HCT116 (cell line): ENCODE results near the gene ZNF189. TPM values are rescaled to one million over a fixed set of nuclear protein-coding genes. Genes with fewer than 3 reads are reported as not detected.

Source experiments
- ATAC-seq: fragments of 200-7000 bp; cut with Tn5 transposase; 2 replicates; pipeline ENCODE4 v1.9.1; 2020; ENCODE audit warnings: mild to moderate bottlenecking, moderate library complexity
- BruUV-seq: library from RNA; stranded (reverse); fragments of 400-500 nt; replicated peaks from 2 replicates; lab custom pipeline; 2021; lab: Mats Ljungman, UMichigan
- CTCF ChIA-PET: fragments of 300-600 bp; sonication (Branson Sonifier 250); formaldehyde crosslinking; loops from one replicate; lab custom pipeline; 2021; ENCODE audit warnings: antibody characterized with exemption; lab: Charles Lee
- POLR2A ChIA-PET: fragments of 300-600, 350-600 bp; sonication (Branson Sonifier 250); formaldehyde crosslinking; loops from one replicate; lab custom pipeline; 2021; ENCODE audit warnings: antibody characterized with exemption; lab: Charles Lee
- RAD21 ChIA-PET, 2 experiments: fragments of 300-600 bp; sonication (Branson Sonifier 250); formaldehyde crosslinking; loops; one replicate each; lab custom pipeline; 2023; ENCODE audit warnings: low total read pairs in 2 of 2; ENCODE audit not compliant: uncharacterized antibody in 2 of 2, unreplicated experiment in 2 of 2, low non-redundant PET in 1 of 2; lab: Charles Lee
- DNase-seq: peaks from one replicate; pipeline ENCODE4 v3.0.0-alpha.2; 2010; ENCODE audit warnings: low read depth, low spot score
- H2AFZ ChIP-seq: fragments of 200-600 bp; shearing (Covaris generic), sonication (generic); 2 replicates; pipeline ENCODE4 v1.6.1; 2017; ENCODE audit warnings: low read depth, mixed run types, mixed read lengths, antibody characterized with exemption, low read length; ENCODE audit not compliant: poor library complexity, severe bottlenecking
- H3K27ac ChIP-seq: 2 replicates; pipeline ENCODE4 v1.5.1; 2012; ENCODE audit warnings: low read depth, low read length
- H3K27me3 ChIP-seq: fragments of 200-600 bp; sonication (generic); 2 replicates; pipeline ENCODE4 v1.6.1; 2016; ENCODE audit warnings: mixed run types, low read length, mixed read lengths; ENCODE audit not compliant: insufficient read depth
- H3K36me3 ChIP-seq, 2 experiments: fragments of 200-500 bp in 1 of 2; fragments of 200-600 bp in 1 of 2; sonication (Bioruptor generic) in 1 of 2; sonication (generic) in 1 of 2; 2 replicates each; pipeline versions ENCODE4 v1.5.1 to v1.6.1; 2014 to 2016; ENCODE audit warnings: low read length in 2 of 2, inconsistent platforms in 1 of 2, mixed read lengths in 1 of 2, mixed run types in 1 of 2; ENCODE audit not compliant: insufficient read depth in 2 of 2, control insufficient read depth in 1 of 2
- H3K4me1 ChIP-seq, 2 experiments: fragments of 200-600 bp in 1 of 2; sonication (generic) in 1 of 2; 2 replicates each; pipeline versions ENCODE4 v1.5.1 to v1.6.1; 2012 to 2017; ENCODE audit warnings: low read length in 2 of 2, inconsistent platforms in 1 of 2, mild to moderate bottlenecking in 1 of 2, mixed read lengths in 1 of 2, mixed run types in 1 of 2, moderate library complexity in 1 of 2; ENCODE audit not compliant: insufficient read depth in 2 of 2, control insufficient read depth in 1 of 2
- H3K4me2 ChIP-seq: fragments of 200-600 bp; sonication (generic); 2 replicates; pipeline ENCODE4 v1.6.1; 2017; ENCODE audit warnings: mixed run types, low read length, mixed read lengths
- H3K4me3 ChIP-seq, 2 experiments: fragments of 200-600 bp in 1 of 2; sonication (generic) in 1 of 2; replicated peaks in 1 of 2; 2 replicates each; pipeline ENCODE4 v1.5.1; 2011 to 2016; ENCODE audit warnings: low read length in 2 of 2, control low read depth in 1 of 2, low read depth in 1 of 2, mild to moderate bottlenecking in 1 of 2, mixed read lengths in 1 of 2, mixed run types in 1 of 2
- H3K79me2 ChIP-seq: fragments of 200-600 bp; sonication (generic); 2 replicates; pipeline ENCODE4 v1.6.1; 2017; ENCODE audit warnings: mild to moderate bottlenecking, mixed run types, low read length, moderate library complexity, mixed read lengths; ENCODE audit not compliant: insufficient read depth
- H3K9ac ChIP-seq: fragments of 200-600 bp; sonication (generic); 2 replicates; pipeline ENCODE4 v1.6.1; 2016; ENCODE audit warnings: low read length, mixed read lengths
- H3K9me2 ChIP-seq: fragments of 200-600 bp; sonication (generic), shearing (Covaris generic); 2 replicates; pipeline ENCODE4 v1.6.1; 2017; ENCODE audit warnings: mixed run types, mild to moderate bottlenecking, moderate library complexity; ENCODE audit not compliant: insufficient read depth
- H3K9me3 ChIP-seq, 2 experiments: fragments of 200-500 bp in 1 of 2; fragments of 200-600 bp in 1 of 2; sonication (Bioruptor generic) in 1 of 2; sonication (generic) in 1 of 2; 2 replicates each; pipeline ENCODE4 v1.6.1; 2014 to 2017; ENCODE audit warnings: low read length in 2 of 2, mixed read lengths in 2 of 2, inconsistent platforms in 1 of 2, low read depth in 1 of 2, mild to moderate bottlenecking in 1 of 2, mixed run types in 1 of 2, moderate library complexity in 1 of 2; ENCODE audit not compliant: control insufficient read depth in 1 of 2, insufficient read depth in 1 of 2
- H4K20me1 ChIP-seq: fragments of 200-600 bp; sonication (generic), shearing (Covaris generic); 2 replicates; pipeline ENCODE4 v1.6.1; 2017; ENCODE audit warnings: mixed run types, mild to moderate bottlenecking, moderate library complexity; ENCODE audit not compliant: insufficient read depth
- CBX3 ChIP-seq: IDR thresholded peaks from 2 replicates; pipeline ENCODE4 v1.6.1; 2012; ENCODE audit warnings: low read depth
- ELF1 ChIP-seq: IDR thresholded peaks from 2 replicates; pipeline ENCODE4 v1.6.1; 2012; ENCODE audit warnings: low read depth, borderline replicate concordance
- EZH2 ChIP-seq: fragments of 200-600 bp; sonication (generic); IDR thresholded peaks from 2 replicates; pipeline ENCODE4 v1.6.1; 2017; ENCODE audit warnings: antibody characterized with exemption, mixed run types
- EZH2phosphoT487 ChIP-seq: fragments of 200-600 bp; IDR thresholded peaks from 2 replicates; pipeline ENCODE4 v1.6.1; 2018; ENCODE audit warnings: antibody characterized with exemption, borderline replicate concordance
- FOSL1 ChIP-seq: IDR thresholded peaks from 2 replicates; pipeline ENCODE4 v1.6.1; 2012; ENCODE audit warnings: low read depth
- POLR2AphosphoS5 ChIP-seq: IDR thresholded peaks from 2 replicates; pipeline ENCODE4 v1.6.1; 2011; ENCODE audit warnings: mild to moderate bottlenecking, low read depth, low read length, moderate library complexity
- SRF ChIP-seq: IDR thresholded peaks from 2 replicates; pipeline ENCODE4 v1.6.1; 2012; ENCODE audit warnings: low read depth
- TCF7L2 ChIP-seq: IDR thresholded peaks from 2 replicates; pipeline ENCODE4 v1.7.0; 2011; ENCODE audit warnings: borderline replicate concordance, inconsistent platforms; ENCODE audit not compliant: insufficient read depth, insufficient read length; ENCODE audit errors: extremely low read depth
- YY1 ChIP-seq: IDR thresholded peaks from 2 replicates; pipeline ENCODE4 v1.6.1; 2011; ENCODE audit warnings: low read length, low read depth, moderate library complexity, mild to moderate bottlenecking; ENCODE audit not compliant: insufficient replicate concordance; ENCODE audit errors: extremely low read depth
- ZNF274 ChIP-seq: fragments of 200-500 bp; sonication (Bioruptor generic); IDR thresholded peaks from 2 replicates; pipeline ENCODE4 v1.6.1; 2014; ENCODE audit warnings: mild to moderate bottlenecking, low read depth, low read length, inconsistent platforms
- intact Hi-C: fragments of 100-400 bp; cut with micrococcal nuclease; formaldehyde crosslinking; loops from 2 replicates; pipeline ENCODE4 v1.10.0; 2022
- total RNA-seq: library from RNA; stranded (reverse); gene quantifications from one replicate; pipeline ENCODE4 v1.2.1, GENCODE V29; 2021; ENCODE audit not compliant: unreplicated experiment
- TF ChIP-seq, protein P1 (sequence below): IDR thresholded peaks from 2 replicates; pipeline ENCODE4 v1.6.1; 2012; ENCODE audit warnings: low read depth

The ZNF189 gene
- total RNA-seq, 1 experiment from 2014 or later = 10.6 TPM

DNA sequence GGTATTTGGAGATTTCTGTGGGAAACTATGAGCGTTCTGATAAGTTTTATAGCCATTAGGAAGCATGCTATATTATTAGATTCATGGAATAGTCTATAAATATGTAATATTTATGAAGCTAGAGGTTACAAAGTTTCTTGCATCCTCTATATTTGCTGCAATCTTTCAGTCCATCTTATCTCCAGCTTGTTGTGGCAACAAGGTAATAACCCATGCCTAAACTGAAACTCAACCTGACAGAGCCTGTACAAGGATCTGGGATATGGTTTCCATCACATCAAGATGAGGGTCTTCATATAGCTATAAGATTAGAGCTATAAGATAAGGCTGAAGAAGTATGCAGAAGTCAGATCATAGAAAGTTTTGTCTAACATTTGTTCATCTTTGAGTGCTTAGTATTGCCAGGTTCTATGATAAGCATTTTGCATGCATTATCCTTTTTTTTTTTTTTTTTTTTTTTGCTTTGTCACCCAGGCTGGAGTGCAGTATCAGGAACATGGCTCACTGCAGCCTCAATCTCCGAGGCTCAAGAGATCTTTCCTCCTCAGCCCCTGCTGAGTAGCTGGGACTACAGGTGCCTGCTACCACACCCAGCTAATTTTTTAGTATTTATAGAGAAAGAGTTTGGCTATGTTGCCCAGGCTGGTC is 28.6 kb upstream of the ZNF189 start:
- H3K79me2 ChIP-seq = no peaks in the 10 kb centered on the region
- no peaks in the 10 kb centered on the region for H3K27me3 ChIP-seq
- no peak overlapping the region for H2AFZ ChIP-seq
- POLR2A ChIA-PET = no interaction called here
- TF ChIP-seq YY1 (no peak), POLR2AphosphoS5 (no peak), EZH2phosphoT487 (no peak), EZH2 (no peak), TCF7L2 (no peak), FOSL1 (no peak), SRF (no peak), ZNF274 (no peak), CBX3 (no peak), ELF1 (no peak)
- TF ChIP-seq, protein P1, sequence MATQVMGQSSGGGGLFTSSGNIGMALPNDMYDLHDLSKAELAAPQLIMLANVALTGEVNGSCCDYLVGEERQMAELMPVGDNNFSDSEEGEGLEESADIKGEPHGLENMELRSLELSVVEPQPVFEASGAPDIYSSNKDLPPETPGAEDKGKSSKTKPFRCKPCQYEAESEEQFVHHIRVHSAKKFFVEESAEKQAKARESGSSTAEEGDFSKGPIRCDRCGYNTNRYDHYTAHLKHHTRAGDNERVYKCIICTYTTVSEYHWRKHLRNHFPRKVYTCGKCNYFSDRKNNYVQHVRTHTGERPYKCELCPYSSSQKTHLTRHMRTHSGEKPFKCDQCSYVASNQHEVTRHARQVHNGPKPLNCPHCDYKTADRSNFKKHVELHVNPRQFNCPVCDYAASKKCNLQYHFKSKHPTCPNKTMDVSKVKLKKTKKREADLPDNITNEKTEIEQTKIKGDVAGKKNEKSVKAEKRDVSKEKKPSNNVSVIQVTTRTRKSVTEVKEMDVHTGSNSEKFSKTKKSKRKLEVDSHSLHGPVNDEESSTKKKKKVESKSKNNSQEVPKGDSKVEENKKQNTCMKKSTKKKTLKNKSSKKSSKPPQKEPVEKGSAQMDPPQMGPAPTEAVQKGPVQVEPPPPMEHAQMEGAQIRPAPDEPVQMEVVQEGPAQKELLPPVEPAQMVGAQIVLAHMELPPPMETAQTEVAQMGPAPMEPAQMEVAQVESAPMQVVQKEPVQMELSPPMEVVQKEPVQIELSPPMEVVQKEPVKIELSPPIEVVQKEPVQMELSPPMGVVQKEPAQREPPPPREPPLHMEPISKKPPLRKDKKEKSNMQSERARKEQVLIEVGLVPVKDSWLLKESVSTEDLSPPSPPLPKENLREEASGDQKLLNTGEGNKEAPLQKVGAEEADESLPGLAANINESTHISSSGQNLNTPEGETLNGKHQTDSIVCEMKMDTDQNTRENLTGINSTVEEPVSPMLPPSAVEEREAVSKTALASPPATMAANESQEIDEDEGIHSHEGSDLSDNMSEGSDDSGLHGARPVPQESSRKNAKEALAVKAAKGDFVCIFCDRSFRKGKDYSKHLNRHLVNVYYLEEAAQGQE = no peak
- TF ChIP-seq, all 23 proteins: peak for 0
- H4K20me1 ChIP-seq = no peaks in the 10 kb centered on the region
- H3K9me3 ChIP-seq = no peaks in the 10 kb centered on the region
- RAD21 ChIA-PET = no interaction called here
- no peak for DNase-seq
- no peaks in the 10 kb centered on the region for H3K9me2 ChIP-seq
- no peak overlapping the region for H3K4me2 ChIP-seq
- no peak for ATAC-seq
- no peak overlapping the region for H3K9ac ChIP-seq
- no TSS peak for BruUV-seq
- H3K36me3 ChIP-seq = no peaks in the 10 kb centered on the region
- H3K4me3 ChIP-seq = no peak overlapping the region
- CTCF ChIA-PET = no interaction called here
- peaks cover 8 to 12% of the 10 kb centered on the region in 2 experiments; a peak in 3 of 4 replicates for H3K4me1 ChIP-seq
- intact Hi-C loops = no loop called here
- H3K27ac ChIP-seq = no peak overlapping the region
